ENCODE measurements around the gene GSG1L. TPM values are rescaled to one million over a fixed set of nuclear protein-coding genes. Genes with fewer than 3 reads are reported as not detected.

The GSG1L gene
- total RNA-seq, 1 donor from 2014 or later: 1.4 TPM

GRCh38 chr16:27754788-27755690, 308.5 kb downstream of the GSG1L start:
- Mint-ChIP-seq H3K4me3 (no peak overlapping the region), H3K9me3 (no peaks in the 10 kb centered on the region), H3K36me3 (peaks cover 28% of the 10 kb centered on the region), H3K27me3 (no peaks in the 10 kb centered on the region), H3K4me1 (ENCODE audit: unreplicated experiment) (peaks cover 25% of the 10 kb centered on the region), H3K27ac (no peak overlapping the region)
- no peak for DNase-seq (ENCODE audit: extremely low spot score, unreplicated experiment)
- TF ChIP-seq CTCF (conservative IDR thresholded peaks at IDR 0.05): no peak

GRCh38 chr16:27753563-27753962, 310.0 kb downstream of the GSG1L start:
- TF ChIP-seq CTCF (conservative IDR thresholded peaks at IDR 0.05): no peak
- Mint-ChIP-seq H3K27ac (no peak overlapping the region), H3K9me3 (no peaks in the 10 kb centered on the region), H3K4me3 (no peak overlapping the region), H3K4me1 (ENCODE audit: unreplicated experiment) (peaks cover 21% of the 10 kb centered on the region), H3K27me3 (no peaks in the 10 kb centered on the region), H3K36me3 (peaks cover 21% of the 10 kb centered on the region)
- no peak for DNase-seq (ENCODE audit: extremely low spot score, unreplicated experiment)

DNA sequence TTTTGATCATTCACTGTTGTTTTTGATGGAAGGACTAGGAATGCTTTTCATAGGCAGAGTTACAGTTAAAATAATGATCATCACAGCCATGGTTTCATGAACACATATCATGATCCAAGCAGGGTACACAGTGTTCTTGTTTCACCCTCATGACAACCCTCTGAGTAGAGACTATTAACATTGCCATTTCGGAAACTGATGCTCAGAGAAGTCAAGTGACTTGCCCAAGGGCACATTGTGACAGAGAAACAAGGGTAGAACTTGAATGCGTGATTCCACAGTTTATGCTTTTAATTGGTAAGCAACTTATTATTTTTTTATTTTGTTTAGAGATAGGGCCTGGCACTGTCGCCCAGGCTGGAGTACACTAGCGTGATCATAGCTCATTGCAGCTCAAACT, 311.3 kb downstream of the GSG1L start:
- H3K4me1 Mint-ChIP-seq (ENCODE audit: unreplicated experiment): peaks cover 22% of the 10 kb centered on the region
- no peaks in the 10 kb centered on the region for H3K27me3 Mint-ChIP-seq
- no peak for DNase-seq (ENCODE audit: extremely low spot score, unreplicated experiment)
- no peaks in the 10 kb centered on the region for H3K9me3 Mint-ChIP-seq
- no peak overlapping the region for H3K27ac Mint-ChIP-seq
- H3K36me3 Mint-ChIP-seq: peaks cover 22% of the 10 kb centered on the region
- no peak overlapping the region for H3K4me3 Mint-ChIP-seq
- TF ChIP-seq CTCF (conservative IDR thresholded peaks at IDR 0.05): no peak

GRCh38 chr16:27751676-27752075, 311.8 kb downstream of the GSG1L start:
- TF ChIP-seq CTCF (conservative IDR thresholded peaks at IDR 0.05): no peak
- H3K4me3 Mint-ChIP-seq: no peak overlapping the region
- H3K27ac Mint-ChIP-seq: no peak overlapping the region

GRCh38 chr16:27751233-27751632, 312.3 kb downstream of the GSG1L start:
- Mint-ChIP-seq H3K4me3 (no peak overlapping the region), H3K27me3 (no peaks in the 10 kb centered on the region), H3K27ac (no peak overlapping the region), H3K36me3 (peaks cover 27% of the 10 kb centered on the region), H3K9me3 (no peaks in the 10 kb centered on the region), H3K4me1 (ENCODE audit: unreplicated experiment) (peaks cover 21% of the 10 kb centered on the region)
- no peak for DNase-seq (ENCODE audit: extremely low spot score, unreplicated experiment)
- no peak for TF ChIP-seq CTCF (conservative IDR thresholded peaks at IDR 0.05)

More at GRCh38 chr16:27751676-27752075, 311.8 kb downstream of the GSG1L start:
- peaks cover 26% of the 10 kb centered on the region for H3K36me3 Mint-ChIP-seq
- peaks cover 23% of the 10 kb centered on the region for H3K4me1 Mint-ChIP-seq (ENCODE audit: unreplicated experiment)
- no peak for DNase-seq (ENCODE audit: extremely low spot score, unreplicated experiment)
- no peaks in the 10 kb centered on the region for H3K9me3 Mint-ChIP-seq
- H3K27me3 Mint-ChIP-seq: no peaks in the 10 kb centered on the region
